Skeletal muscle tissue (tissue), 4 donors: Measurements from ENCODE around the gene NEDD4L. TPM values are rescaled to one million over a fixed set of nuclear protein-coding genes. Genes with fewer than 3 reads are reported as not detected.

Source experiments
- H3K27ac ChIP-seq: one replicate; pipeline ENCODE4 v1.7.0; 2013; ENCODE audit warnings: mild to moderate bottlenecking, low read depth, low read length, inconsistent platforms
- H3K27me3 ChIP-seq, 3 donors: one replicate each; pipeline ENCODE4 v1.7.0; 2013; ENCODE audit warnings: low read length in 3 of 3; ENCODE audit not compliant: control insufficient read depth in 3 of 3, insufficient read depth in 3 of 3
- H3K36me3 ChIP-seq, 3 donors: one replicate each; pipeline ENCODE4 v1.7.0; 2013; ENCODE audit warnings: low read length in 3 of 3; ENCODE audit not compliant: control insufficient read depth in 3 of 3, insufficient read depth in 3 of 3
- H3K4me1 ChIP-seq, 3 donors: one replicate each; pipeline ENCODE4 v1.7.0; 2013; ENCODE audit warnings: low read length in 3 of 3, mild to moderate bottlenecking in 3 of 3; ENCODE audit not compliant: control insufficient read depth in 3 of 3, insufficient read depth in 3 of 3
- H3K4me3 ChIP-seq, 3 donors: one replicate each; pipeline ENCODE4 v1.7.0; 2013; ENCODE audit warnings: low read length in 3 of 3
- H3K9ac ChIP-seq, 3 donors: one replicate each; pipeline ENCODE4 v1.7.0; 2013; ENCODE audit warnings: low read length in 3 of 3, mild to moderate bottlenecking in 3 of 3, moderate library complexity in 2 of 3, low read depth in 1 of 3
- H3K9me3 ChIP-seq, 3 donors: one replicate each; pipeline ENCODE4 v1.7.0; 2013; ENCODE audit warnings: low read length in 3 of 3; ENCODE audit not compliant: control insufficient read depth in 3 of 3
- total RNA-seq: library from RNA; depleted of rRNA; stranded (reverse); fragments of >200 nt; gene quantifications from one replicate; pipeline ENCODE4 v1.2.3, GENCODE V29; 2014
- donor health status: Osteomylitis.

Gene NEDD4L
- total RNA-seq, 1 donor from 2014 or later = 34.4 TPM

- H3K36me3 ChIP-seq = no peaks in the 10 kb centered on the region
- H3K4me1 ChIP-seq = peaks cover 12 to 16% (median 15%) of the 10 kb centered on the region in 3 donors
- H3K27ac ChIP-seq = no peak overlapping the region
- no peak overlapping the region for H3K4me3 ChIP-seq
- no peak overlapping the region for H3K9ac ChIP-seq
- H3K9me3 ChIP-seq = no peaks in the 10 kb centered on the region
- H3K27me3 ChIP-seq = no peaks in the 10 kb centered on the region
These were observed 167.5 kb downstream of the NEDD4L start for GRCh38 chr18:58211510-58211909.

- H3K27me3 ChIP-seq = no peaks in the 10 kb centered on the region
- H3K27ac ChIP-seq = no peak overlapping the region
- H3K9ac ChIP-seq = no peak overlapping the region
- H3K36me3 ChIP-seq = no peaks in the 10 kb centered on the region
- no peak overlapping the region for H3K4me3 ChIP-seq
- peaks cover 12 to 15% (median 15%) of the 10 kb centered on the region in 3 donors for H3K4me1 ChIP-seq
- H3K9me3 ChIP-seq = no peaks in the 10 kb centered on the region
These were observed 168.2 kb downstream of the NEDD4L start for GRCh38 chr18:58212274-58212673.

- no peaks in the 10 kb centered on the region for H3K36me3 ChIP-seq
- H3K27me3 ChIP-seq = no peaks in the 10 kb centered on the region
- H3K9me3 ChIP-seq = no peaks in the 10 kb centered on the region
- peaks cover under 1 to 4% (median 3%) of the 10 kb centered on the region in 3 donors for H3K4me1 ChIP-seq
- H3K9ac ChIP-seq = no peak overlapping the region
- no peak overlapping the region for H3K4me3 ChIP-seq
- no peak overlapping the region for H3K27ac ChIP-seq
These were observed 169.4 kb downstream of the NEDD4L start for GRCh38 chr18:58213440-58213839.

GRCh38 chr18:58215011-58215410, 171.0 kb downstream of the NEDD4L start:
- no peaks in the 10 kb centered on the region for H3K4me1 ChIP-seq
- no peak overlapping the region for H3K9ac ChIP-seq
- no peak overlapping the region for H3K27ac ChIP-seq
- H3K4me3 ChIP-seq = no peak overlapping the region
- no peaks in the 10 kb centered on the region for H3K27me3 ChIP-seq
- H3K9me3 ChIP-seq = no peaks in the 10 kb centered on the region
- H3K36me3 ChIP-seq = no peaks in the 10 kb centered on the region

GRCh38 chr18:58216071-58216481, 172.1 kb downstream of the NEDD4L start:
- Histone ChIP-seq H3K4me3 (no peak overlapping the region), H3K27me3 (no peaks in the 10 kb centered on the region), H3K4me1 (no peaks in the 10 kb centered on the region), H3K36me3 (no peaks in the 10 kb centered on the region), H3K9me3 (no peaks in the 10 kb centered on the region), H3K9ac (no peak overlapping the region), H3K27ac (no peak overlapping the region)

GRCh38 chr18:58217052-58217451, 173.0 kb downstream of the NEDD4L start:
- no peak overlapping the region for H3K27ac ChIP-seq

GRCh38 chr18:58218117-58218516, 174.1 kb downstream of the NEDD4L start:
- no peak overlapping the region for H3K4me3 ChIP-seq
- H3K36me3 ChIP-seq = no peaks in the 10 kb centered on the region

More at GRCh38 chr18:58217052-58217451, 173.0 kb downstream of the NEDD4L start:
- Histone ChIP-seq H3K36me3 (no peaks in the 10 kb centered on the region), H3K9me3 (no peaks in the 10 kb centered on the region), H3K9ac (no peak overlapping the region), H3K4me1 (no peaks in the 10 kb centered on the region), H3K27me3 (no peaks in the 10 kb centered on the region), H3K4me3 (no peak overlapping the region)

GRCh38 chr18:58221060-58221725, 177.2 kb downstream of the NEDD4L start:
- no peak overlapping the region for H3K4me3 ChIP-seq
- no peaks in the 10 kb centered on the region for H3K9me3 ChIP-seq
- no peaks in the 10 kb centered on the region for H3K27me3 ChIP-seq
- no peak overlapping the region for H3K9ac ChIP-seq
- H3K4me1 ChIP-seq = peaks cover 4 to 12% (median 7%) of the 10 kb centered on the region in 3 donors
- H3K27ac ChIP-seq = no peak overlapping the region
- no peaks in the 10 kb centered on the region for H3K36me3 ChIP-seq

More at GRCh38 chr18:58218117-58218516, 174.1 kb downstream of the NEDD4L start:
- Histone ChIP-seq H3K4me1 (no peaks in the 10 kb centered on the region), H3K9ac (no peak overlapping the region), H3K9me3 (no peaks in the 10 kb centered on the region), H3K27ac (no peak overlapping the region), H3K27me3 (no peaks in the 10 kb centered on the region)

- Histone ChIP-seq H3K36me3 (no peaks in the 10 kb centered on the region), H3K27ac (no peak overlapping the region), H3K27me3 (no peaks in the 10 kb centered on the region), H3K9ac (no peak overlapping the region), H3K9me3 (no peaks in the 10 kb centered on the region), H3K4me3 (no peak overlapping the region), H3K4me1 (peaks cover 4 to 12% (median 7%) of the 10 kb centered on the region in 3 donors)
These were observed 178.6 kb downstream of the NEDD4L start for GRCh38 chr18:58222432-58223125.

- H3K36me3 ChIP-seq = no peaks in the 10 kb centered on the region
- H3K27ac ChIP-seq = peak overlapping the region; percentile 79
- no peaks in the 10 kb centered on the region for H3K9me3 ChIP-seq
- H3K4me3 ChIP-seq = peak overlapping the region in 2 of 3 donors; percentile 8 to 11
- H3K27me3 ChIP-seq = no peaks in the 10 kb centered on the region
- H3K9ac ChIP-seq = no peak overlapping the region
- peaks cover 4 to 12% (median 7%) of the 10 kb centered on the region in 3 donors for H3K4me1 ChIP-seq
These were observed 179.8 kb downstream of the NEDD4L start for GRCh38 chr18:58223717-58224424.
